K562 (cell line): Measurements from ENCODE around the gene LINGO3. TPM values are rescaled to one million over a fixed set of nuclear protein-coding genes. Genes with fewer than 3 reads are reported as not detected.
A peak's percentile ranks its signal among the peaks of the same experiment; 100 is the strongest.

ENCODE experiments used
- BDP1 ChIP-seq: IDR thresholded peaks from 3 replicates; pipeline ENCODE4 v1.6.1; 2011; ENCODE audit not compliant: insufficient read length, insufficient read depth
- FOXJ3 ChIP-seq: sonication (generic); formaldehyde crosslinking; IDR thresholded peaks from 2 replicates; pipeline ENCODE4 v1.4.0; 2020; ENCODE audit warnings: mild to moderate bottlenecking, missing genetic modification reagents
- HMGN3 ChIP-seq: IDR thresholded peaks from 2 replicates; pipeline ENCODE4 v1.6.1; 2011; ENCODE audit warnings: borderline replicate concordance, low read depth, mild to moderate bottlenecking, mixed read lengths, low read length; ENCODE audit not compliant: insufficient read length; ENCODE audit errors: extremely low read depth
- KLF1 ChIP-seq: fragments of 450-650 bp; IDR thresholded peaks from 2 replicates; pipeline ENCODE4 v1.6.1; 2016; ENCODE audit warnings: missing genetic modification characterization, missing compliant biosample characterization
- MXI1 ChIP-seq: IDR thresholded peaks from 2 replicates; pipeline ENCODE4 v1.6.1; 2011; ENCODE audit warnings: low read depth, mild to moderate bottlenecking, improper control_type of control experiment, low read length
- MYNN ChIP-seq, 2 experiments: sonication (generic); formaldehyde crosslinking in 1 of 2; IDR thresholded peaks; 2 replicates each; pipeline versions ENCODE4 v1.5.0 to v1.6.1; 2016 to 2020; ENCODE audit warnings: antibody characterized with exemption in 1 of 2, missing genetic modification reagents in 1 of 2
- NONO ChIP-seq, 2 experiments: fragments of 200-400 bp in 1 of 2; fragments of 450-650 bp in 1 of 2; formaldehyde crosslinking in 1 of 2; IDR thresholded peaks; 2 replicates each; pipeline ENCODE4 v1.6.1; 2017; ENCODE audit warnings: low read depth in 2 of 2, mild to moderate bottlenecking in 2 of 2, moderate library complexity in 2 of 2, low read length in 1 of 2
- RAD21 ChIP-seq, 2 experiments: fragments of 250-450 bp in 1 of 2; fragments of 450-650 bp in 1 of 2; sonication (Bioruptor Pico) in 1 of 2; formaldehyde crosslinking in 1 of 2; IDR thresholded peaks in 1 of 2; conservative IDR thresholded peaks in 1 of 2; 2 replicates each; pipeline versions ENCODE4 v1.4.0 to v1.8.0; 2020 to 2022; ENCODE audit warnings: mild to moderate bottlenecking in 2 of 2, moderate library complexity in 1 of 2
- RBM34 ChIP-seq: fragments of 200-400 bp; formaldehyde crosslinking; IDR thresholded peaks from 2 replicates; pipeline ENCODE4 v1.6.1; 2018; ENCODE audit warnings: low read length, borderline replicate concordance; ENCODE audit not compliant: insufficient read depth
- SMAD4 ChIP-seq: fragments of 250-450 bp; sonication (Bioruptor Pico); conservative IDR thresholded peaks from 2 replicates; pipeline ENCODE4 v1.8.0; 2021; ENCODE audit warnings: inconsistent platforms, mild to moderate bottlenecking, moderate library complexity
- SREBF2 ChIP-seq: sonication (generic); formaldehyde crosslinking; IDR thresholded peaks from 2 replicates; pipeline ENCODE4 v1.4.0; 2020; ENCODE audit warnings: mild to moderate bottlenecking, missing genetic modification reagents
- TFE3 ChIP-seq: fragments of 450-650 bp; formaldehyde crosslinking; IDR thresholded peaks from 2 replicates; pipeline ENCODE4 v1.4.0; 2020; ENCODE audit warnings: mild to moderate bottlenecking, mixed read lengths
- TRIM24 ChIP-seq, 2 experiments: fragments of 450-650 bp; IDR thresholded peaks; 2 replicates each; pipeline ENCODE4 v1.6.1; 2016
- UBTF ChIP-seq, 2 experiments: IDR thresholded peaks; 2 replicates each; pipeline ENCODE4 v1.6.1; 2012; ENCODE audit warnings: improper control_type of control experiment in 2 of 2, low read depth in 2 of 2, low read length in 2 of 2, borderline replicate concordance in 1 of 2
- WHSC1 ChIP-seq: IDR thresholded peaks from one replicate; pipeline ENCODE4 v1.6.1; 2012; ENCODE audit warnings: low read length, control low read depth, inconsistent platforms
- YY1 ChIP-seq, 3 experiments: IDR thresholded peaks; 2 replicates each; pipeline ENCODE4 v1.6.1; 2011; ENCODE audit warnings: low read length in 2 of 3, mild to moderate bottlenecking in 2 of 3, moderate library complexity in 2 of 3, borderline replicate concordance in 1 of 3, control low read depth in 1 of 3, low read depth in 1 of 3; ENCODE audit not compliant: insufficient read depth in 3 of 3, insufficient replicate concordance in 2 of 3, control insufficient read depth in 1 of 3, insufficient read length in 1 of 3; ENCODE audit errors: extremely low read depth in 1 of 3
- ZBTB1 ChIP-seq: sonication (generic); formaldehyde crosslinking; IDR thresholded peaks from 2 replicates; pipeline ENCODE4 v1.8.1; 2023; ENCODE audit warnings: missing genetic modification reagents, low read depth, mild to moderate bottlenecking, borderline replicate concordance
- ZBTB8A ChIP-seq: fragments of 450-650 bp; IDR thresholded peaks from 2 replicates; pipeline ENCODE4 v1.6.1; 2018; ENCODE audit warnings: mild to moderate bottlenecking, moderate library complexity; ENCODE audit not compliant: partially characterized antibody
- ZFX ChIP-seq: sonication (generic); formaldehyde crosslinking; IDR thresholded peaks from 2 replicates; pipeline ENCODE4 v1.8.0; 2022; ENCODE audit warnings: mild to moderate bottlenecking, missing genetic modification reagents, moderate library complexity
- ZKSCAN1 ChIP-seq: fragments of 150-350 bp; IDR thresholded peaks from 2 replicates; pipeline ENCODE4 v1.6.1; 2016; ENCODE audit warnings: low read depth, low read length
- ZNF395 ChIP-seq: fragments of 200-800 bp; sonication (Bioruptor generic); IDR thresholded peaks from 2 replicates; pipeline ENCODE4 v1.6.1; 2017; ENCODE audit warnings: missing genetic modification characterization, missing compliant biosample characterization
- polyA plus RNA-seq, 8 experiments: library from polyadenylated mRNA; depleted of rRNA in 4 of 8; stranded (reverse) in 5 of 8; unstranded in 3 of 8; fragments of >200 nt; fragmentation: Nextera tagmentation in 2 of 8; fragmentation: Illumina TruSeq in 1 of 8; extraction: Ambion mirVana in 2 of 8; extraction: Trizol in 1 of 8; gene quantifications; 2 replicates each; pipeline versions ENCODE4 v1.2.1 to v1.2.3, GENCODE V29; 2011 to 2014; ENCODE audit warnings: inconsistent platforms in 1 of 8, missing spikeins in 1 of 8
- total RNA-seq, 7 experiments: library from RNA; depleted of rRNA in 6 of 7; stranded (reverse); fragments of >200 nt in 6 of 7; fragmentation: Illumina TruSeq in 2 of 7; extraction: Trizol in 2 of 7; gene quantifications; 2 replicates each; pipeline versions ENCODE4 v1.2.1 to v1.2.3, GENCODE V29; 2011 to 2021; ENCODE audit warnings: low replicate concordance in 1 of 7

The LINGO3 gene
- total and polyA plus RNA-seq, 9 of the 15 experiments (the other 6 are each of a cell fraction or from before 2014, with no cell fraction given), result 0.03 to 0.05 (median 0.03) TPM; not detected in 6

GRCh38 chr19:2282062-2282861, 25.7 kb downstream of the LINGO3 start, which contains the start of gene PEAK3 (continued):
- TF ChIP-seq UBTF (IDR thresholded peaks at IDR 0.05; ENCODE audit: borderline replicate concordance in 1 of 2, low read depth in 2 of 2, low read length in 2 of 2) (peak in 1 of 2 experiments; percentile 84; a peak in 1 of 4 replicates), ZNF395 (CRISPR knock-in tag) (no peak), TFE3 (CRISPR knock-in tag) (no peak), SMAD4 (CRISPR knock-in tag) (peak; percentile 43; the same call in 1 of the 2 replicates), RBM34 (no peak), WHSC1 (no peak), KLF1 (tag) (no peak), YY1 (IDR thresholded peaks at IDR 0.05; ENCODE audit: borderline replicate concordance in 1 of 3, control insufficient read depth in 1 of 3, extremely low read depth in 1 of 3, insufficient read depth in 3 of 3, insufficient read length in 1 of 3, insufficient replicate concordance in 2 of 3, low read depth in 1 of 3, low read length in 2 of 3) (peak in 1 of 3 experiments; percentile 8), RAD21 (CRISPR knock-in tag; conservative IDR thresholded peaks at IDR 0.05 in 1 of 2, IDR thresholded peaks at IDR 0.05 in 1 of 2) (0 out of 4 replicates have a peak, but pooled peaks of 1 of the 2 experiments have one; percentile 15), ZFX (CRISPR knock-in tag) (peak; percentile 66), TRIM24 (IDR thresholded peaks at IDR 0.05) (no peak), ZBTB8A (no peak), FOXJ3 (CRISPR knock-in tag) (no peak), SREBF2 (CRISPR knock-in tag) (no peak), MXI1 (no peak), ZKSCAN1 (no peak), NONO (IDR thresholded peaks at IDR 0.05; ENCODE audit: low read depth in 2 of 2, low read length in 1 of 2) (no peak), MYNN (IDR thresholded peaks at IDR 0.05) (no peak), MYNN (CRISPR knock-in tag; IDR thresholded peaks at IDR 0.05) (no peak), HMGN3 (peak; percentile 23), ZBTB1 (CRISPR knock-in tag) (no peak), BDP1 (no peak)
